GM19043 (cell line): ENCODE data around the gene ARSJ.

Experiments
- ATAC-seq: cut with Tn5 transposase; IDR thresholded peaks from one replicate; pipeline ENCODE4 v1.9.1; 2021; ENCODE audit warnings: low read depth; ENCODE audit not compliant: unreplicated experiment

Gene ARSJ

DNA sequence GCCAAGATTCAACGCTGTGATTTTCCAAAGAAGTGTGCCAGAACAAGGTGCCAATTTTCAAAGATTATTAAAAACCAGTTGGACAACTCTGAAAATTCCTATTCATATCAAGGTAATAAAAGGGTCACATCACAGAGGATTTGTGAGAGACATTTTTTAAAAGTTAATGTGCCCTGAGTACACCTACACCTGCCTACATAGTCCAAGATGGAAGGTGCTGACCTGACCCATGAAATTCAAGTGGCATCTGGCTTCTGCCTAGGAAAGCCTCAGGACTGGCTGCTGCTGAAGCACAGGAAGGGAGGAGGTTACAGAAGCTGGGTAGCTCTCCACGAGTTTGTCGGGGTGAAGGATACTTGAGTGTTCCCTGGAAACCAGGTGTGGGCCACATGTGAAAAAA is 11.4 kb upstream of the ARSJ start:
- no peak for ATAC-seq

DNA sequence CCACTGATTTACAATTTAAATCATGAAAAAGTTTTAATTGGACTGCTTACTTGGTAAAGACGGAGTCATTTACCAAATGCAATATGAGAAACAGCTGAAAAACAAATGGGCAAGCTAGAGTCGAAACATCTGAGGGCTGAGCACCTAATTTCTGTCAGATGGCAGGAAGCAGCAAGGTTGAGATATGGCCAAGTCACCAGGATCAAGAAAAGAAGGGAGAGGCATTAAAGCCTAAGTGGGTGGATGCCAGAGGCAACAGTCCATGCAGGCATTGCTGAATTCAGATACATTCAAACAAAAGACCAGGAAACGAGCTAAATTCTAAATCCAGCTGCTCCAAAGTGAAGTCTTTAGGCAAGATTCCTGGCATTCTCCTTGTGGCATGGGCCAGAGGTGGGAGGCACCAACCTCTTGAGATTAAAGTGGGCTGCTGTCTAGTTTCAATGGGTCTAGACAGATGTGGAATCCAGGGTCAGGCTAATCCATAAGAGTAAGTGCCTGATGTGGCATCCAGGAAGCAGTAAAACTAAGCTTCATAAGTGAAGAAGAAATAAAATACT is 8.0 kb upstream of the ARSJ start:
- ATAC-seq, result no peak

DNA sequence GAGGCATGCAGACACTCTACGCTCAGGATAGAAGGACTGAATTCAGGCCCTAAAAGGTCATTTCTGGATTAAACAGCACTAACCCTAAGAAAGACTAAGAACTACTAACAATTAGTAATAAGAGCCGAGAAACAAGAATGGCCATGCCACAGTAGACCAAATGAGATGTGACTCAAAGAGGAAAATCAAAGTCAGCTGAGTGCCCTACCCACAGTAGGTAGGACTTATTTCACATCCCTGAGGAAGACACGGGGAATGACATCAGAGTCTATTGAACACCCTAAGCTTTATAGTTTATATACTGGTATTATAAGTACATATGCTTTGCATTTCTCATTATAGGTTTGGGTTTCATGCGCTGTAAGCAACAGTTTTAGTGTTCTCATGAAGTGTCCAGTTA is 2.7 kb upstream of the ARSJ start:
- ATAC-seq, result no peak

DNA sequence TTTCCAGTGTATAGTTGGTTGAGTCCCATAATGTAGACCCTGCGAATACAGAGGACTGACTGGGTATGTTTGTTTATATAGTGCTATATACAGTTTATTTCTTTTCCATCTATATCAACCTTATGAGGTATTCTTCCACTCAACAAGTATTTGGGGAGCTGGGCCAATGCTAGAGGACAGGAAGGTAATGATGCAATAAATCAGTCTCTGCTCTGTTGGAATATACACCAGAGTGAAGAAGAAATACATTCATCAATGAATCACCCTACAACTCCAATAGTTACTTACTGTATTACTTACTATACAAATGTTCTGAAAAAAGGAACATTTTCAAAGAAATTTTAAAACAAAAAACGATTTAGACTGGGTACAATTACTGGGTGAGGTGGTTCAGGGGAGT is 2.1 kb upstream of the ARSJ start:
- ATAC-seq, result no peak

GRCh38 chr4:113979905-113980615 is 613 bp upstream of the ARSJ start:
- ATAC-seq, result no peak

- ATAC-seq, result no peak
Measured at GRCh38 chr4:113978561-113979147, 793 bp downstream of the ARSJ start.

GRCh38 chr4:113978105-113978504 is 1.3 kb downstream of the ARSJ start:
- no peak for ATAC-seq

GRCh38 chr4:113977526-113977855 is 2.0 kb downstream of the ARSJ start:
- no peak for ATAC-seq

GRCh38 chr4:113976741-113977525 is 2.5 kb downstream of the ARSJ start:
- ATAC-seq, result no peak

DNA sequence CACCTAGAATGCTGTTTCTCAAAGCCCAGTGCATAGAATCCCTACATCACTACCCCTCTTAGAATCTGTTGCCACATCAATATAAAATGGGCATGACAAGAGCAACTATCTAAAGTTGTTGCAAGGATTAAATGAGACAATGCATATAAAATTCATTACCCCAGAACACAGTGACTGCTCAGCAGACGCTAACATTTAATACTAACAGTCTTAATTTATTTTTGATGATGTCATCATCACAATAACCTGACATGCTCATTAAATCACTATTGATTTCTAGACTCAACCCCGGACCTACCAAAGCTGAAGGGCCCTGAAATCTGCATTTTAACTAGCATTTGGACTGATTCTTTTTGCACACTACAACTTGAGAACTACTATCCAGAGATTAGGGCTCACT is 3.9 kb downstream of the ARSJ start:
- ATAC-seq, result no peak

- no peak for ATAC-seq
Measured at GRCh38 chr4:113974467-113974866, 5.0 kb downstream of the ARSJ start.

DNA sequence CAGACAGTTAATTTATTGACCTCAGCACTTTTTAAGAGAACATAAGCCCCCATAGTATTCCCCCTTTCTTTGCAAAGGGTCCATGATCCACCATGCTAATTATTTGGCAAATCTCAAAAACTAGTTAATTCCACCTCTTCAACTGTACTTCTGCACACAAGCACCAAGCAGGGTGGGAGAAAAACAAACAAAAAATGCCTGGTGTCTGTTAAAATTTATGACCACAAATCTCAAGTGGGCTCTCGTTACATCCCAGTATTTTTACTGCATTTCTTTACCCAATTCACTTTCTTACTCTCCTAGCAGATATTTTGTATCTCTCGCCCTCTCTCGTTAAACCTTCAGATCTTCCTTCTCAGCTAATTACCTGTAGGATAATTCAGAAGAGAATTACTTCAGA is 6.1 kb downstream of the ARSJ start:
- no peak for ATAC-seq

DNA sequence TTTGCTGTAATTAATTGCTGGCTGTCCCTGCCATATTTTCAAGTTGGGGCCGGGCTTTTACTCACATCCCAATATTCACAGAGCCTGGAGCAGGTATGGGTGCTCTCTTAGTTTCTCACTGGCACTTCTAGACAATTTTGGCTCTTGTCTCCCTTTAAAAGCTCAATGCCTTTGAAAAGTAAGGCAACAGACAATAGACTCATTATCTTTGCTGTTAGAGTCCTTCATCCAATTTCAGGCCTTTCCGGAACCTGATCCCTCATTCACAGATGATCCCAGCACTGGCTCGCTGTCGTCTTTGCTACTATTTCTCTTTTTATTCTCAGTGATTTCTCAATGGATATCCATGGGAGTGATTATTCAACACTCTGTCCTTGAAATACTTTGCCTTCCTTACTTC is 6.7 kb downstream of the ARSJ start:
- ATAC-seq, result no peak

DNA sequence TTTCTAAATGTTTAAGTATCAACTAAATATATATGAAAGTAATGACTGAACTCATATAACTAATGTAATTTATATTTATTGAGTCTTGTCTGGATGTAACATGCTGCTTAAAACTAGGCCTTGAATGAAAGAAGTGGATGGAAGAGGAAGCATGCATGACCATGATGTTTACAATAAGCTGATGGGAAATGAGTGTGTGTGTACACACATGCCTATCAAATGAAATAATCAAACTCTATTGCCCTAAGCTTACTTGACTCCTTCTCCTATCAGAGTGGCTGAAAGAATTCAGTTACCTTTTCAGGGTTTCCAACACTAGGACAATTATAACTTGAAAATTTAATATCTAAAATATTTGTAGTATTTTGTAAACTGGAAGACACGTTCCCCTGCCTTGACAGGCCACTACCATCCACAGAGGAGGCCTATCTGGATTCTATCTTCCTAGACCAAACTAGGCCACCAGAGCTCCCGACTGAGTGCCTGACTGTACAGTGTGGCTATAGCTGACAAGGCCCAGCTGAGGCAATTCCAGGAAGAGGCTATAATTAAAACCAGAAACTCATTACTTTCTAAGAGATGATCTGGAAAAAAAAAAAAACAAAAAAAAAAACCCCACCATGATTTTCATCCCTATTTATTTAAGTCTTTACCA is 7.6 kb downstream of the ARSJ start:
- ATAC-seq, result no peak

DNA sequence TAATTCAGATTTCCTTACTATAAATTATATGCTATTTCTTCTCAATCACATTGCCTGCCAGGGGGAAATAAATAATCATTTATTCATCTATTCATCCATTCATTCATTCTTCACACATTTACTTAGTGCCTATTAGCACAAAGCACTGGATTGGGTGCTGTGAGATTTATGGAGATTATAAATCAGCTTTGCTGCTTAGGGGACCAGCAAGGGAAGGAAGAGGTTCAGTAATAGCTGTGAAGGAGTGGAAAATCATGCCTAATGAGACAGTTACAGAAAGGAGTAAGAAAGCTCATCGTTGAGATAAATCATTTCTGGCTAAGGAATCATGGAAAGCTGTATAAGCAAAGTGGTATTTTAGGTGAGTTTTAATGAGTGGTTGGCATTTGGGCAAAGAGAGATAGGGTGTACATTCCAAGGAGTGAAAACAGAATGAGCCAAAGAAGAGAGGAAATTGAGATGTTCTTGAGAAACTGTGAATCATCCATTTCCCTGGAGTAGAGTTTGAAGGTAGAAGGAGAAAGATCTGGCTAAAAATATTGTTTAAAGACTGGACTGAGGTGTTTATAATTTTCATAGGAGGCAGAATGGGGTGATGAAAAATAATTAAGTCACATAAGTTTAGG is 9.6 kb downstream of the ARSJ start:
- ATAC-seq, result no peak

DNA sequence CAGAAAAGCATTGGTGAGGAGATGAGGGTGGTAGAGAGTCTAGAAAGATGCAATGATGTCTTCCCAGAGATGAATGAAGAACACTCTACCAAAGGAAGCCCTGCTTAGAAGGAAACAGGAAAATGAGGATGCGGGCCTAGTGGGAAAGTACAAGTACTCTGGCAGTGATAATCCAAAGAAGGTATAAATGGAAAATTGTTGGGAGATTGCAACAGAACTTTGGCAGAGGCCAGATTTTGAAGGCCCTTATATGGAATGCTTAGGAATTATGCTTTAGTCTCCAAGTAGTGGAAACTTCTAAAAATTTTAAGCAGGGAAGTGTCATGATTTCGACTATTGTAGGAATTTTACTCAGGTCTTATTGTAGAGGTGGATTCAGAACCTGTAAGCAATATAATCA is 11.0 kb downstream of the ARSJ start:
- ATAC-seq, result no peak

GRCh38 chr4:113967687-113968086 is 11.8 kb downstream of the ARSJ start:
- no peak for ATAC-seq

- ATAC-seq, result no peak
Measured at GRCh38 chr4:113962719-113963265, 16.7 kb downstream of the ARSJ start.

DNA sequence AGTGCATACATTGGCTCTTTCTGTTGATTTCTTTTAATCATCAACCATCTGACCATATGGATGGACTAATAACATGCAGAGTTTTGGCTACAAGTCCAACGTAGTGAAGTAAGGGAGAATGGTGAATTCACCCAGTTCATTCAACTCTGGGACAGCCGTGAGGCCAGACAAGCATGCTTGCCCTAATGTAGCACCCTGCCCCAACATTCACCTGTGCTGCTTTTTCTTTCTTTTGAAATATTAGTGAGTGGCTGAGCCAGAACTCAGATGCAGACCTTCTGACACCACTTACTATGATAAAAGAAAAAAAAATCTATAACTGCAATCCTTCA is 17.5 kb downstream of the ARSJ start:
- ATAC-seq, result no peak

DNA sequence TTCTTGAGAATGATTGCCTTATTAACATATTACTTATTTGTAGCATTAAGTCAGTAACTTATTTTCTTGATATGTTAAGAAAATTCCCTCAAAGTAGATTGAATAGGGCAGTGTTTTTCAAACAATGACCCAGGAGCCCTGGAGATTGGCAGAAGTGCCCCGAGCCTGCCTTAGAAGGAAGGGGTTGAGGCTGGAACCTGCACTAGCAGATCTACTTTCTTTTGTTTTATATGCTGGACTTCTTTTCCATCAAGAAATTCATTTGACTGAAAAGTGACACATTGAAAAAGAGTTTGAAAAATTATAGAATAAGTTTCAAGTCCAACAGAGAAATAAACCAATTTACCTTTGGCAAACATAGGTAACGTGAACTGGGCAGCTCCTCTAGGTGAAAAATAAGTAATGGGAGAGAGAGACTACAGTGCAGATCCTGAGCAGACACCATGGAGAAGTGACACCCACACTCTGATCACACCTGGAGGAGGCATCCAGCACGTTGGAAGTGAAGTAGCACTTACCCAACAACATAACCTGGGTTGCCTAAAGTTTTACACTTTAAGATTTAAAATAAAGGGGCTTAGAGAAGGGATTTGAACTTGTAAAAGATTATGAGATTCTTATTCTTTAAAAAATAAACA is 18.6 kb downstream of the ARSJ start:
- no peak for ATAC-seq
